H1 (cell line): Measurements from ENCODE around the gene PIGV. TPM values are rescaled to one million over a fixed set of nuclear protein-coding genes. Genes with fewer than 3 reads are reported as not detected.

Source experiments
- CTCF ChIA-PET: fragments of 300-600 bp; sonication (Branson Sonifier 250); formaldehyde crosslinking; loops from one replicate; lab custom pipeline; 2021; ENCODE audit not compliant: partially characterized antibody; lab: Charles Lee
- POLR2A ChIA-PET: fragments of 300-600 bp; sonication (Branson Sonifier 250); formaldehyde crosslinking; loops from one replicate; lab custom pipeline; 2021; ENCODE audit warnings: inconsistent platforms; ENCODE audit not compliant: partially characterized antibody; lab: Charles Lee
- DNase-seq, 2 experiments: peaks; one replicate each; pipeline versions ENCODE4 v3.0.0 to v3.0.0-alpha.2; 2010 to 2022; ENCODE audit warnings: low spot score in 2 of 2, low read depth in 1 of 2, mixed read lengths in 1 of 2
- FAIRE-seq: peaks from 2 replicates; lab custom pipeline; 2011; peaks lifted over from hg19 to GRCh38; lab: Jason Lieb, UNC
- H2AFZ ChIP-seq: 2 replicates; pipeline ENCODE4 v1.8.1; 2012; ENCODE audit warnings: low read length, inconsistent platforms
- H2AK5ac ChIP-seq: 2 replicates; pipeline ENCODE4 v1.6.1; 2013; ENCODE audit warnings: low read depth, low read length
- H2BK120ac ChIP-seq: replicated peaks from 2 replicates; pipeline ENCODE3; 2013; ENCODE audit warnings: low read depth, low read length, inconsistent platforms
- H2BK12ac ChIP-seq: 2 replicates; pipeline ENCODE4 v1.6.1; 2013; ENCODE audit warnings: low read depth, low read length
- H2BK15ac ChIP-seq: 2 replicates; pipeline ENCODE4 v1.6.1; 2013; ENCODE audit warnings: low read length
- H2BK20ac ChIP-seq: 2 replicates; pipeline ENCODE4 v1.6.1; 2013; ENCODE audit warnings: low read length
- H2BK5ac ChIP-seq: 2 replicates; pipeline ENCODE4 v1.6.1; 2013; ENCODE audit warnings: low read depth, low read length
- H3K14ac ChIP-seq: 2 replicates; pipeline ENCODE4 v1.6.1; 2013; ENCODE audit warnings: inconsistent platforms; ENCODE audit not compliant: insufficient read length
- H3K18ac ChIP-seq: 2 replicates; pipeline ENCODE4 v1.6.1; 2013; ENCODE audit warnings: low read length; ENCODE audit errors: extremely low read depth
- H3K23ac ChIP-seq: 2 replicates; pipeline ENCODE4 v1.6.1; 2013; ENCODE audit warnings: inconsistent platforms; ENCODE audit not compliant: insufficient read length
- H3K23me2 ChIP-seq: 2 replicates; pipeline ENCODE4 v1.6.1; 2013; ENCODE audit warnings: low read depth, low read length
- H3K27ac ChIP-seq: 2 replicates; pipeline ENCODE4 v1.6.1; 2011; ENCODE audit warnings: low read depth, low read length, inconsistent platforms
- H3K27me3 ChIP-seq, 4 experiments: replicated peaks in 1 of 4; 1 replicate in 1 of 4; 2 replicates in 3 of 4; pipeline versions ENCODE4 v1.6.1 to v1.8.1; 2011 to 2013; ENCODE audit warnings: low read length in 3 of 4, mild to moderate bottlenecking in 3 of 4, inconsistent platforms in 2 of 4, mixed read lengths in 2 of 4, moderate library complexity in 1 of 4; ENCODE audit not compliant: control insufficient read depth in 3 of 4, insufficient read depth in 3 of 4; ENCODE audit errors: extremely low read depth in 1 of 4
- H3K36me3 ChIP-seq, 4 experiments: 2 replicates each; pipeline versions ENCODE4 v1.6.1 to v1.8.1; 2011 to 2013; ENCODE audit warnings: mild to moderate bottlenecking in 4 of 4, low read length in 3 of 4, moderate library complexity in 2 of 4, control low read depth in 1 of 4, inconsistent platforms in 1 of 4; ENCODE audit not compliant: insufficient read depth in 4 of 4, control insufficient read depth in 2 of 4
- H3K4ac ChIP-seq: replicated peaks from 2 replicates; pipeline ENCODE3; 2013; ENCODE audit warnings: low read length, low read depth, mixed read lengths, inconsistent platforms; ENCODE audit not compliant: insufficient read length
- H3K4me1 ChIP-seq, 4 experiments: replicated peaks in 1 of 4; 1 replicate in 1 of 4; 2 replicates in 3 of 4; pipeline versions ENCODE4 v1.6.1 to v1.8.1; 2011 to 2013; ENCODE audit warnings: low read length in 3 of 4, inconsistent platforms in 2 of 4, mixed read lengths in 1 of 4; ENCODE audit not compliant: insufficient read depth in 4 of 4, control insufficient read depth in 3 of 4
- H3K4me2 ChIP-seq, 2 experiments: 2 replicates each; pipeline versions ENCODE4 v1.6.1 to v1.8.1; 2011 to 2013; ENCODE audit warnings: low read depth in 2 of 2, low read length in 2 of 2, control low read depth in 1 of 2, inconsistent platforms in 1 of 2, mild to moderate bottlenecking in 1 of 2; ENCODE audit not compliant: insufficient read depth in 1 of 2
- H3K4me3 ChIP-seq, 4 experiments: fragments of 200-600, 300-600 bp in 1 of 4; sonication (generic), shearing (Covaris generic), sonication (Bioruptor Twin) in 1 of 4; 2 replicates each; pipeline versions ENCODE4 v1.5.1 to v1.8.1; 2011 to 2016; ENCODE audit warnings: low read length in 4 of 4, low read depth in 3 of 4, control low read depth in 2 of 4, inconsistent platforms in 2 of 4, mild to moderate bottlenecking in 2 of 4, mixed read lengths in 1 of 4, moderate library complexity in 1 of 4; ENCODE audit not compliant: insufficient read depth in 2 of 4; ENCODE audit errors: extremely low read depth in 1 of 4
- H3K56ac ChIP-seq: replicated peaks from 2 replicates; pipeline ENCODE3; 2013; ENCODE audit warnings: low read depth, mild to moderate bottlenecking, mixed read lengths, low read length, inconsistent platforms; ENCODE audit not compliant: insufficient read length
- H3K79me1 ChIP-seq: 2 replicates; pipeline ENCODE4 v1.6.1; 2013; ENCODE audit warnings: low read depth, low read length, control low read depth
- H3K79me2 ChIP-seq, 2 experiments: 2 replicates each; pipeline versions ENCODE4 v1.6.1 to v1.8.1; 2012 to 2013; ENCODE audit warnings: low read length in 2 of 2, mild to moderate bottlenecking in 2 of 2, inconsistent platforms in 1 of 2; ENCODE audit not compliant: insufficient read depth in 2 of 2, control insufficient read depth in 1 of 2
- H3K9ac ChIP-seq, 4 experiments: replicated peaks in 1 of 4; 1 replicate in 1 of 4; 2 replicates in 3 of 4; pipeline versions ENCODE4 v1.6.1 to v1.8.1; 2011 to 2013; ENCODE audit warnings: low read depth in 3 of 4, low read length in 3 of 4, control low read depth in 2 of 4, mild to moderate bottlenecking in 2 of 4, moderate library complexity in 2 of 4, inconsistent platforms in 1 of 4; ENCODE audit errors: extremely low read depth in 1 of 4
- H3K9me3 ChIP-seq, 2 experiments: 2 replicates each; pipeline versions ENCODE4 v1.6.1 to v1.8.1; 2012 to 2013; ENCODE audit warnings: mild to moderate bottlenecking in 2 of 2, moderate library complexity in 2 of 2, control low read depth in 1 of 2, inconsistent platforms in 1 of 2, low read depth in 1 of 2, low read length in 1 of 2, mixed read lengths in 1 of 2; ENCODE audit not compliant: insufficient read depth in 2 of 2
- H4K20me1 ChIP-seq, 2 experiments: replicated peaks in 1 of 2; 2 replicates each; pipeline versions ENCODE3 to v1.8.1; 2011 to 2013; ENCODE audit warnings: inconsistent platforms in 2 of 2, low read length in 2 of 2, mild to moderate bottlenecking in 1 of 2; ENCODE audit not compliant: insufficient read depth in 2 of 2, control insufficient read depth in 1 of 2
- H4K5ac ChIP-seq: 2 replicates; pipeline ENCODE4 v1.6.1; 2013; ENCODE audit warnings: low read length, low read depth, mixed read lengths, inconsistent platforms; ENCODE audit not compliant: insufficient read length
- H4K8ac ChIP-seq: 2 replicates; pipeline ENCODE4 v1.8.0; 2013; ENCODE audit warnings: mild to moderate bottlenecking, moderate library complexity, low read length, inconsistent platforms; ENCODE audit not compliant: insufficient read depth; ENCODE audit errors: extremely low read depth
- H4K91ac ChIP-seq: replicated peaks from 2 replicates; pipeline ENCODE3; 2013; ENCODE audit warnings: low read length, mixed read lengths, inconsistent platforms; ENCODE audit not compliant: insufficient read length
- ASH2L ChIP-seq: fragments of 200-600, 300-600 bp; sonication (generic); IDR thresholded peaks from one replicate; pipeline ENCODE4 v1.7.1; 2017; ENCODE audit warnings: low read length
- ATF2 ChIP-seq: IDR thresholded peaks from 2 replicates; pipeline ENCODE4 v1.6.1; 2012; ENCODE audit warnings: low read length, inconsistent platforms
- BRCA1 ChIP-seq: IDR thresholded peaks from 2 replicates; pipeline ENCODE4 v1.6.1; 2012; ENCODE audit warnings: low read depth, low read length, improper control_type of control experiment
- E2F6 ChIP-seq: IDR thresholded peaks from 2 replicates; pipeline ENCODE4 v1.6.1; 2012; ENCODE audit warnings: inconsistent platforms
- NANOG ChIP-seq: IDR thresholded peaks from 2 replicates; pipeline ENCODE4 v1.6.1; 2011; ENCODE audit warnings: low read length, low read depth, mild to moderate bottlenecking, inconsistent platforms; ENCODE audit not compliant: insufficient read depth, poor library complexity, severe bottlenecking
- POLR2AphosphoS5 ChIP-seq: IDR thresholded peaks from 2 replicates; pipeline ENCODE4 v1.6.1; 2011; ENCODE audit warnings: low read depth, low read length
- SP2 ChIP-seq: IDR thresholded peaks from 2 replicates; pipeline ENCODE4 v1.6.1; 2012; ENCODE audit warnings: mild to moderate bottlenecking, low read length, inconsistent platforms
- TCF12 ChIP-seq: IDR thresholded peaks from 2 replicates; pipeline ENCODE4 v1.6.1; 2011; ENCODE audit warnings: low read depth, mild to moderate bottlenecking, low read length
- TEAD4 ChIP-seq: IDR thresholded peaks from 2 replicates; pipeline ENCODE4 v1.6.1; 2012; ENCODE audit warnings: low read depth, low read length, inconsistent platforms, mixed read lengths
- WGBS, 2 experiments: shearing (Covaris generic) in 1 of 2; methylation state at CpG; one replicate each; pipeline versions ENCODE4 v1.1.6 to v1.1.7; 2013 to 2015; ENCODE audit warnings: low lambda C conversion rate in 2 of 2, mixed read lengths in 2 of 2, inconsistent platforms in 1 of 2, low coverage in 1 of 2, missing lambda C conversion rate in 1 of 2; ENCODE audit not compliant: insufficient replicate concordance in 2 of 2, insufficient coverage in 1 of 2, insufficient read length in 1 of 2; ENCODE audit errors: extremely low coverage in 1 of 2, missing lambda C conversion rate in 1 of 2; 5-methylcytosine and 5-hydroxymethylcytosine counted together
- polyA plus RNA-seq, 7 experiments: library from polyadenylated mRNA; depleted of rRNA in 3 of 7; stranded (reverse) in 5 of 7; unstranded in 2 of 7; fragments of >200 nt in 5 of 7; fragments of 200-250 nt in 2 of 7; gene quantifications; 1 replicate in 5 of 7; 2 replicates in 1 of 7; 4 replicates in 1 of 7; pipeline versions ENCODE4 v1.2.1 to v1.2.3, GENCODE V29; 2011 to 2013; ENCODE audit warnings: missing spikeins in 2 of 7, mixed read lengths in 2 of 7
- total RNA-seq: library from RNA; stranded (reverse); fragmentation: NEBNext Ultra II Directional; extraction: Animal tissue kit (Norgen Biotek cat#: 25700); gene quantifications from 2 replicates; pipeline ENCODE4 v1.2.1, GENCODE V29; 2021

The PIGV gene
- total and polyA plus RNA-seq, 2 of the 8 experiments (the other 6 are each of a cell fraction or from before 2014, with no cell fraction given), result 8.5 to 20.9 TPM

GRCh38 chr1:26748351-26748750 is 39.4 kb upstream of the PIGV start:
- no peak overlapping the region for H3K9ac ChIP-seq
- DNase-seq, result no peak
- TF ChIP-seq SP2 (no peak), TEAD4 (no peak), TCF12 (no peak), NANOG (no peak), ASH2L (no peak), POLR2AphosphoS5 (0 out of 2 replicates have a peak, but pooled peaks have one; percentile 52), ATF2 (no peak), E2F6 (no peak), BRCA1 (no peak)
- no peak for FAIRE-seq
- no peak overlapping the region for H2AK5ac ChIP-seq
- no peak overlapping the region for H4K91ac ChIP-seq
- H3K4ac ChIP-seq, result no peak overlapping the region
- no peak overlapping the region for H2BK15ac ChIP-seq
- no peak overlapping the region for H2BK120ac ChIP-seq
- H3K18ac ChIP-seq, result no peak overlapping the region
- peaks cover 0 to 7% (median 2%) of the 10 kb centered on the region in 4 experiments; a peak in 1 of 7 replicates for H3K4me1 ChIP-seq
- no peak overlapping the region for H2BK12ac ChIP-seq
- POLR2A ChIA-PET, result no interaction called here
- CTCF ChIA-PET, result interaction anchor here (1.0 to 1.4 kb wide), 2 partner anchors 11 to 40 kb away, joined by 3 to 5 read pairs; no protein-coding TSS in a partner anchor
- WGBS, 2 experiments, result 90% methylated on average over 1 of the region's 1 CpG; no CpG with 5 or more reads in 1 of the 2 experiments
- peaks cover 22 to 64% (median 44%) of the 10 kb centered on the region in 4 experiments for H3K36me3 ChIP-seq
- H3K23ac ChIP-seq, result no peak overlapping the region
- no peak overlapping the region for H4K8ac ChIP-seq
- no peak overlapping the region for H4K5ac ChIP-seq
- no peak overlapping the region for H2AFZ ChIP-seq
- H4K20me1 ChIP-seq, result peaks cover 9 to 30% of the 10 kb centered on the region in 2 experiments
- H2BK5ac ChIP-seq, result no peak overlapping the region
- H3K9me3 ChIP-seq, result no peaks in the 10 kb centered on the region
- no peak overlapping the region for H3K4me3 ChIP-seq
- no peak overlapping the region for H3K56ac ChIP-seq
- H3K27me3 ChIP-seq, result no peaks in the 10 kb centered on the region
- H2BK20ac ChIP-seq, result no peak overlapping the region
- H3K14ac ChIP-seq, result no peak overlapping the region
- H3K23me2 ChIP-seq, result no peaks in the 10 kb centered on the region
- no peak overlapping the region for H3K4me2 ChIP-seq
- H3K27ac ChIP-seq, result no peak overlapping the region
- peaks cover 18% of the 10 kb centered on the region for H3K79me1 ChIP-seq
- peaks cover 0 to 78% of the 10 kb centered on the region in 2 experiments; a peak in 3 of 4 replicates for H3K79me2 ChIP-seq
